SU-DHL-6 (cell line): Measurements from ENCODE around the gene SPCS1.
"Not testable (repeated sequence)": the region's sequence is repeated elsewhere in the genome, so short reads cannot be mapped to it uniquely, and the experiment has no call there.

Source experiments
- H2AFZ ChIP-seq: fragments of 200-600 bp; sonication (generic); 2 replicates; pipeline ENCODE4 v1.6.1; 2014; ENCODE audit warnings: low read depth, mild to moderate bottlenecking, moderate library complexity, mixed read lengths, antibody characterized with exemption, low read length; ENCODE audit not compliant: severe bottlenecking
- H3F3A ChIP-seq: fragments of 200-600 bp; shearing (Covaris generic); 2 replicates; pipeline ENCODE4 v1.6.0; 2016; ENCODE audit warnings: antibody characterized with exemption, mild to moderate bottlenecking; ENCODE audit not compliant: insufficient read depth
- H3K27ac ChIP-seq: fragments of 200-600 bp; sonication (generic); 2 replicates; pipeline ENCODE4 v1.5.1; 2016; ENCODE audit warnings: low read depth, mild to moderate bottlenecking, low read length, moderate library complexity, mixed read lengths
- H3K27me3 ChIP-seq: fragments of 200-600 bp; sonication (generic), shearing (Covaris generic); 2 replicates; pipeline ENCODE4 v1.6.0; 2014; ENCODE audit warnings: mild to moderate bottlenecking, low read length
- H3K36me3 ChIP-seq: fragments of 200-600 bp; sonication (generic); 2 replicates; pipeline ENCODE4 v1.6.1; 2014; ENCODE audit warnings: mild to moderate bottlenecking, low read length, mixed read lengths
- H3K4me2 ChIP-seq: fragments of 300-600, 200-600 bp; shearing (Covaris generic), sonication (generic); 2 replicates; pipeline ENCODE4 v1.6.0; 2014; ENCODE audit warnings: low read length, low read depth, mild to moderate bottlenecking; ENCODE audit not compliant: poor library complexity, severe bottlenecking
- H3K4me3 ChIP-seq: fragments of 200-600 bp; sonication (generic); 2 replicates; pipeline ENCODE4 v1.5.1; 2014; ENCODE audit warnings: antibody characterized with exemption, low read length, mild to moderate bottlenecking, mixed read lengths; ENCODE audit not compliant: insufficient read depth, poor library complexity, severe bottlenecking
- H3K79me2 ChIP-seq: fragments of 200-600 bp; sonication (generic); 2 replicates; pipeline ENCODE4 v1.6.1; 2014; ENCODE audit warnings: mild to moderate bottlenecking, low read length, moderate library complexity; ENCODE audit not compliant: insufficient read depth
- H3K9ac ChIP-seq: fragments of 200-600 bp; sonication (generic); 2 replicates; pipeline ENCODE4 v1.7.0; 2014; ENCODE audit warnings: mild to moderate bottlenecking, low read length
- H3K9me2 ChIP-seq: fragments of 200-600 bp; sonication (generic); replicated peaks from 2 replicates; pipeline ENCODE4 v1.6.1; 2014; ENCODE audit warnings: low read length; ENCODE audit not compliant: insufficient read depth
- H3K9me3 ChIP-seq: fragments of 200-600 bp; sonication (generic); 2 replicates; pipeline ENCODE4 v1.6.1; 2014; ENCODE audit warnings: low read length, mixed read lengths; ENCODE audit not compliant: insufficient read depth
- H4K20me1 ChIP-seq: fragments of 200-600 bp; sonication (generic); 2 replicates; pipeline ENCODE4 v1.6.1; 2014; ENCODE audit warnings: low read depth, mild to moderate bottlenecking, antibody characterized with exemption, low read length, moderate library complexity, mixed read lengths
- CTCF ChIP-seq: fragments of 200-600 bp; sonication (generic); IDR thresholded peaks from one replicate; pipeline ENCODE4 v1.5.1; 2017; ENCODE audit warnings: antibody characterized with exemption, mild to moderate bottlenecking, low read length, moderate library complexity; ENCODE audit not compliant: insufficient read depth, poor library complexity, severe bottlenecking
- EZH2phosphoT487 ChIP-seq: fragments of 200-600 bp; sonication (generic), shearing (Covaris generic); conservative IDR thresholded peaks from 2 replicates; pipeline ENCODE4 v1.6.1; 2018; ENCODE audit warnings: mild to moderate bottlenecking, antibody characterized with exemption, low read length, moderate library complexity, mixed read lengths

The SPCS1 gene

GRCh38 chr3:52670621-52671521, 35.0 kb upstream of the SPCS1 start:
- Histone ChIP-seq H3K27me3 (no peaks in the 10 kb centered on the region), H3F3A (0 out of 2 replicates have a peak, but pooled peaks cover 8% of the 10 kb centered on the region), H3K79me2 (peaks cover 31% of the 10 kb centered on the region), H4K20me1 (no peaks in the 10 kb centered on the region), H3K9me2 (no peaks in the 10 kb centered on the region), H3K9ac (no peak overlapping the region), H2AFZ (no peak overlapping the region), H3K36me3 (peaks cover 39% of the 10 kb centered on the region), H3K4me2 (no peak overlapping the region), H3K4me3 (no peak overlapping the region), H3K27ac (no peak overlapping the region), H3K9me3 (no peaks in the 10 kb centered on the region)
- TF ChIP-seq CTCF (no peak), EZH2phosphoT487 (no peak)

- Histone ChIP-seq H3K4me3 (no peak overlapping the region), H3F3A (0 out of 2 replicates have a peak, but pooled peaks cover 8% of the 10 kb centered on the region)
Observed at GRCh38 chr3:52671676-52672075, 34.2 kb upstream of the SPCS1 start.

GRCh38 chr3:52676201-52676600, 29.7 kb upstream of the SPCS1 start:
- H3K9ac ChIP-seq, H3K9me2 ChIP-seq, H4K20me1 ChIP-seq, H3K27me3 ChIP-seq, H3K4me2 ChIP-seq, H3K4me3 ChIP-seq, H3K27ac ChIP-seq, H3F3A ChIP-seq, H3K9me3 ChIP-seq, H2AFZ ChIP-seq: not testable (repeated sequence)
- peaks cover 35% of the 10 kb centered on the region for H3K36me3 ChIP-seq
- H3K79me2 ChIP-seq = peaks cover 33% of the 10 kb centered on the region

More at GRCh38 chr3:52671676-52672075, 34.2 kb upstream of the SPCS1 start:
- Histone ChIP-seq H3K4me2 (no peak overlapping the region), H3K27me3 (no peaks in the 10 kb centered on the region), H3K9me3 (no peaks in the 10 kb centered on the region), H3K79me2 (peaks cover 31% of the 10 kb centered on the region), H3K9me2 (no peaks in the 10 kb centered on the region), H4K20me1 (no peaks in the 10 kb centered on the region), H2AFZ (no peak overlapping the region), H3K27ac (no peak overlapping the region), H3K9ac (no peak overlapping the region), H3K36me3 (peaks cover 37% of the 10 kb centered on the region)
- TF ChIP-seq CTCF = no peak
- no peak for TF ChIP-seq EZH2phosphoT487
